ENCODE measurements around the gene GUCA1A. TPM values are rescaled to one million over a fixed set of nuclear protein-coding genes. Genes with fewer than 3 reads are reported as not detected.
"Not testable (repeated sequence)": the region's sequence is repeated elsewhere in the genome, so short reads cannot be mapped to it uniquely, and the experiment has no call there.

GUCA1A gene
- polyA plus RNA-seq, 1 experiment, result 1.5 TPM

DNA sequence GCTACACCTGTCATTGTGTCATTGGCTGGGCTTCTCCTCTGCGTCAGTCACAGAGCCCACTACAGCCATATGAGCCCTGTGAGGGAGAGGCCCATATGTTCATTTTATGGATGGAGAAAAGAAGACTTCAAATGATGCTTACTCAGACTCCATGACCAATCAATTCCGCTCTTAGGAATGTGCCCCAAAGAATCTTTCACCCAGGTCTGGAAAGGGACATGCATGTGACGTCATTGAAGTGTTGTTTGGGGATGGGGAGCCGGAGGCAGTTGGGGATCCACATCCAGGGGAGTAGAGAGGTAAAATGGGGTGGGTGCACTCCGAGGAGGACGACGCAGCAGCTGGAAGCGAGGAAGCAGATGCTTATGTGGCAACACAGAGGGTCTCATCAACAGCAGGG, 21.1 kb upstream of the GUCA1A start:
- H3K27ac ChIP-seq (ENCODE audit: low read depth, low read length), result no peak overlapping the region
- ChIA-PET POLR2A (no interaction called here), CTCF (no interaction called here)
- H3K27me3 ChIP-seq (ENCODE audit: control insufficient read depth, insufficient read depth, low read length), result peaks cover 6% of the 10 kb centered on the region
- TF ChIP-seq, protein P1, sequence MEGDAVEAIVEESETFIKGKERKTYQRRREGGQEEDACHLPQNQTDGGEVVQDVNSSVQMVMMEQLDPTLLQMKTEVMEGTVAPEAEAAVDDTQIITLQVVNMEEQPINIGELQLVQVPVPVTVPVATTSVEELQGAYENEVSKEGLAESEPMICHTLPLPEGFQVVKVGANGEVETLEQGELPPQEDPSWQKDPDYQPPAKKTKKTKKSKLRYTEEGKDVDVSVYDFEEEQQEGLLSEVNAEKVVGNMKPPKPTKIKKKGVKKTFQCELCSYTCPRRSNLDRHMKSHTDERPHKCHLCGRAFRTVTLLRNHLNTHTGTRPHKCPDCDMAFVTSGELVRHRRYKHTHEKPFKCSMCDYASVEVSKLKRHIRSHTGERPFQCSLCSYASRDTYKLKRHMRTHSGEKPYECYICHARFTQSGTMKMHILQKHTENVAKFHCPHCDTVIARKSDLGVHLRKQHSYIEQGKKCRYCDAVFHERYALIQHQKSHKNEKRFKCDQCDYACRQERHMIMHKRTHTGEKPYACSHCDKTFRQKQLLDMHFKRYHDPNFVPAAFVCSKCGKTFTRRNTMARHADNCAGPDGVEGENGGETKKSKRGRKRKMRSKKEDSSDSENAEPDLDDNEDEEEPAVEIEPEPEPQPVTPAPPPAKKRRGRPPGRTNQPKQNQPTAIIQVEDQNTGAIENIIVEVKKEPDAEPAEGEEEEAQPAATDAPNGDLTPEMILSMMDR (IDR thresholded peaks at IDR 0.05; ENCODE audit: low read depth, low read length), result no peak
- no peak overlapping the region for H3K4me3 ChIP-seq (ENCODE audit: low read depth, low read length)
- no peaks in the 10 kb centered on the region for H3K9me3 ChIP-seq (ENCODE audit: control insufficient read depth, insufficient read depth, low read length)
- DNase-seq (ENCODE audit: low read depth, low spot score), result no peak

DNA sequence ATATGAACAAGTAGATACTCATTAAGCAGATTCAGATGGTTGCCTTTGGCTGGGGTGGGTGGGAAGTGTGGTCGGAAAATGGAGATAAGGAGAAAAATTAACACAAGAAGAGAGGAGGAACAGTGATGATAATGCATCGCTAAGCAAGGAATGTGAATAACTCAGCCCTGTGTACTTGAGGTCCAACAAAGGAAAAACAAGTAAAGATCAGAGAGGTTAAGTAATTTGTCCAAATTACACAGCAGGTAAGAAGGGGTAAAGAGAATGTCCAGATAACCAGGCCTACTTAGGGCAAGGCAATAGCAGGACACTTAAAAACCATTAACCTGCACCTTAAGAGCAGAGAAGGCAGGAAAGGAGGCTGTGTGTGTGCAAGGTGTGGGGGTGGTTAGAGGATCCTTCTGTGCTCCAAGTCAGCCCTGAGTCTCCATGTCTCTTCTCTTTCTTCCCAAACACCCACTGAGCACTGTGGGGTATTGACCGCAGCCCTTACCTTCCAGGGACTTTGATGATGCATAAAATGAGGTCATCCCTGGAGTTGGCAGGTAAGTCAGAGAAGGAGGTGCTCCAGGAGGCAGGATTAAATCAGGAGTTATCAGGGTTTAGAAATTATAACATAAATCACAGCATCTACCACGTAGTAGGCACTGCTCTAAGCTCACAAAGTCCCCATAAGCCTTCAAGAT, 20.5 kb upstream of the GUCA1A start:
- H3K27me3 ChIP-seq (ENCODE audit: control insufficient read depth, insufficient read depth, low read length); CTCF ChIA-PET; POLR2A ChIA-PET; DNase-seq (ENCODE audit: low read depth, low spot score); H3K9me3 ChIP-seq (ENCODE audit: control insufficient read depth, insufficient read depth, low read length); H3K27ac ChIP-seq (ENCODE audit: low read depth, low read length); H3K4me3 ChIP-seq (ENCODE audit: low read depth, low read length): not testable (repeated sequence)

DNA sequence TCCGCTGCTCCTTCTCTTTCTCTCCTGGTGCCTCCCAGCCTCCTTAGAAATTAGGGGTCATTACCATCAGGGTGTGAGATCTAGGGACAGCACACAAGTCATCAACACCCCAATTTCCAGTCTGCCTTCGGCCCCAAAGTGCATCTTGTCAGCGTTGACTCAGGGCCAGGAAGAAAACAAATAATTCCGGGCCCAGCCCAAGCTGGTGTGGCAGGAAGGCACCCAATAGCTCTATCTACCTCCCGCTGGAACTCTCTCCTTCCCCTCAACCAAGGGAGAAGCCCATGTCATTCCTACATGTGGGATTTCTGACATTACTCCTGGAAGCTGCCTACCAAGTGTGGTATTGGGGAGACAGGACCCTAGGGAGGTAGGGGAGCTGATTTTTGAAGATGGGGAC, 19.2 kb upstream of the GUCA1A start:
- TF ChIP-seq, protein P1 (IDR thresholded peaks at IDR 0.05; ENCODE audit: low read depth, low read length), result no peak
- H3K9me3 ChIP-seq (ENCODE audit: control insufficient read depth, insufficient read depth, low read length), result no peaks in the 10 kb centered on the region
- DNase-seq (ENCODE audit: low read depth, low spot score), result no peak
- ChIA-PET CTCF (no interaction called here), POLR2A (no interaction called here)
- H3K27me3 ChIP-seq (ENCODE audit: control insufficient read depth, insufficient read depth, low read length), result peaks cover 6% of the 10 kb centered on the region
- H3K4me3 ChIP-seq (ENCODE audit: low read depth, low read length), result no peak overlapping the region
- no peak overlapping the region for H3K27ac ChIP-seq (ENCODE audit: low read depth, low read length)

DNA sequence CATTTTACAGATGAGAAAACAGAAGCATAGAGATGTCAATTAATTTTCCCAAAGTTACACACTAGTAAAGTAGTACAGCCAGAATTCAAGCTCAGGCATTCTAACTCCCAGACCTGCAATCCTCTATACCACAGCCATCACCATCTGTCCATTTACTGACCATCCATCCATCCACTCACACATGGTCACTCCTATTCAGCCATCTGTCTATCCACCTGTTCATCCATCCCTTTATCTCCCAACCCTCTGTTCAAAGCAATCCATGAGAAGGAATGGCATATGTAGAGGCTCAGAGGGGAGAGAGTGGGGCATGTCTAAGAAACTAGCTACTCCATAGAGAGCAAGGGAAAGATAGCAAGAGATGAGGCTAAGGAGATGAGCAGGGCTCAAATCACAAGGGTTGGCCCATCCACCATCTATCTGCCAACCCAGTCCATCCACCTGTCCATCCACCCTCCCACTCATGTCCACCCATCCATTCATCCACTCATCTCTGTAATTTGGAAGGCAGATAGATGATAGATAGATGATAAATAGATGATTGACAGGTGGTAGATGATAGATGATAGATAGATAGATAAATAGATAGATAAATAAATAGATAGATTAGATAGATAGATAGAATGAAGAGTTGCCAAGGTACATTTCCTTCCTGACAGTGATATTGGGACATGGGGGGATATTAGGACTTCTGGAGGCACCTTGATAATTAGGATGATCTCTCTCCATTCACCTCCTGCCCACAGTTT, 18.5 kb upstream of the GUCA1A start:
- DNase-seq (ENCODE audit: low read depth, low spot score), result no peak
- TF ChIP-seq, protein P1 (IDR thresholded peaks at IDR 0.05; ENCODE audit: low read depth, low read length), result no peak
- Histone ChIP-seq H3K9me3 (ENCODE audit: control insufficient read depth, insufficient read depth, low read length) (no peaks in the 10 kb centered on the region), H3K27ac (ENCODE audit: low read depth, low read length) (no peak overlapping the region), H3K4me3 (ENCODE audit: low read depth, low read length) (no peak overlapping the region), H3K27me3 (ENCODE audit: control insufficient read depth, insufficient read depth, low read length) (peaks cover 9% of the 10 kb centered on the region)
- ChIA-PET CTCF (no interaction called here), POLR2A (no interaction called here)

DNA sequence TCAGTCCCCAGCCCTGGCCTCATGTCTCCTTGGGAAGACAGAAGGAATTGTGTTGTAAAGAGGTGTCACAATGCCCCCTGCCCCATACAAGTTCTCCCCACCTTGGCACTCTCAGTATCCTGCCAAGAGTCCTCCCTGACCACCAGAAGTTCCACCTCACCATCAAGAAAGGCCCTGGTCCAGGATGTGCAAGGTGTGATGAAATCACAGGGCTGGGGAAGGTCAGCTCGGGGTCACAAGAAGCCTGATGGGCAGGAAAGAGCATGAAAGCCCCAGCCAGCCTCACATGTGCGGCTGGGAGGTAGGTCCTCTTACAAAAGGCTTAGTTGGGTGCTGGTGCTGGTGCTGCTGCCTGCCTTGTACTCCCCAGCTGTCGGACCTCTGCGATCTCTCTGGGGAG, 17.9 kb upstream of the GUCA1A start:
- Histone ChIP-seq H3K4me3 (ENCODE audit: low read depth, low read length) (no peak overlapping the region), H3K27ac (ENCODE audit: low read depth, low read length) (no peak overlapping the region), H3K27me3 (ENCODE audit: control insufficient read depth, insufficient read depth, low read length) (peaks cover 9% of the 10 kb centered on the region), H3K9me3 (ENCODE audit: control insufficient read depth, insufficient read depth, low read length) (no peaks in the 10 kb centered on the region)
- TF ChIP-seq, protein P1 (IDR thresholded peaks at IDR 0.05; ENCODE audit: low read depth, low read length), result no peak
- CTCF ChIA-PET, result no interaction called here
- DNase-seq (ENCODE audit: low read depth, low spot score), result no peak
- POLR2A ChIA-PET, result no interaction called here

Data from AG04450 (cell line).